GM12878 (cell line): Measurements from ENCODE around the gene COL11A2. TPM values are rescaled to one million over a fixed set of nuclear protein-coding genes. Genes with fewer than 3 reads are reported as not detected.
A peak's percentile ranks its signal among the peaks of the same experiment; 100 is the strongest.

Source experiments
- ATAC-seq: fragments of 200-7000 bp; cut with Tn5 transposase; 3 replicates; pipeline ENCODE4 v1.9.1; 2020; ENCODE audit warnings: mild to moderate bottlenecking, moderate library complexity
- BruUV-seq: library from RNA; stranded (reverse); fragments of 400-500 nt; replicated peaks from 2 replicates; lab custom pipeline; 2021; lab: Mats Ljungman, UMichigan
- CTCF ChIA-PET: fragments of 300-600 bp; sonication (Branson Sonifier 250); formaldehyde crosslinking; extraction: SDS; loops from one replicate; lab custom pipeline; 2021; ENCODE audit warnings: inconsistent platforms; lab: Yijun Ruan, JAX
- POLR2A ChIA-PET: fragments of 350-600 bp; formaldehyde crosslinking; extraction: SDS; loops from one replicate; lab custom pipeline; 2021; ENCODE audit warnings: inconsistent platforms; lab: Charles Lee
- RAD21 ChIA-PET: fragments of 300-600 bp; sonication (Branson Sonifier 250); formaldehyde crosslinking; loops from one replicate; lab custom pipeline; 2023; ENCODE audit warnings: antibody characterized with exemption; ENCODE audit not compliant: unreplicated experiment; lab: Charles Lee
- SMC1A ChIA-PET: fragments of 300-600 bp; sonication (Branson Sonifier 250); formaldehyde crosslinking; loops from one replicate; lab custom pipeline; 2023; ENCODE audit not compliant: unreplicated experiment, uncharacterized antibody; lab: Charles Lee
- DNase-seq: peaks from one replicate; pipeline ENCODE4 v3.0.0-alpha.2; 2011; ENCODE audit warnings: low read depth, low spot score
- FAIRE-seq: peaks from 3 replicates; lab custom pipeline; 2011; peaks lifted over from hg19 to GRCh38; lab: Jason Lieb, UNC
- H2AFZ ChIP-seq: 2 replicates; pipeline ENCODE4 v1.6.0; 2011; ENCODE audit warnings: low read depth, low read length, control low read depth; ENCODE audit not compliant: control insufficient read depth
- H3K27ac ChIP-seq: 2 replicates; pipeline ENCODE4 v1.5.1; 2011; ENCODE audit warnings: control low read depth; ENCODE audit not compliant: control insufficient read depth, insufficient read depth
- H3K27me3 ChIP-seq, 2 experiments: replicated peaks in 1 of 2; 2 replicates each; pipeline versions ENCODE4 v1.6.0 to v1.6.1; 2011; ENCODE audit warnings: low read length in 1 of 2; ENCODE audit not compliant: control insufficient read depth in 2 of 2, insufficient read depth in 2 of 2
- H3K36me3 ChIP-seq, 2 experiments: 2 replicates each; pipeline ENCODE4 v1.5.1; 2011; ENCODE audit warnings: low read length in 1 of 2; ENCODE audit not compliant: control insufficient read depth in 2 of 2, insufficient read depth in 2 of 2
- H3K4me1 ChIP-seq: 2 replicates; pipeline ENCODE4 v1.6.1; 2011; ENCODE audit warnings: mild to moderate bottlenecking, low read length, moderate library complexity, mixed read lengths; ENCODE audit not compliant: control insufficient read depth, insufficient read depth
- H3K4me2 ChIP-seq: 2 replicates; pipeline ENCODE4 v1.6.0; 2011; ENCODE audit warnings: control low read depth; ENCODE audit not compliant: control insufficient read depth, insufficient read depth
- H3K4me3 ChIP-seq: fragments of 200-600 bp; sonication (generic); 2 replicates; pipeline ENCODE4 v1.5.1; 2016
- H3K79me2 ChIP-seq: 2 replicates; pipeline ENCODE4 v1.6.0; 2011; ENCODE audit warnings: low read length; ENCODE audit not compliant: control insufficient read depth, insufficient read depth
- H3K9ac ChIP-seq: 2 replicates; pipeline ENCODE4 v1.8.0; 2011; ENCODE audit warnings: low read length, control low read depth, mixed read lengths; ENCODE audit not compliant: control insufficient read depth, insufficient read depth
- H3K9me3 ChIP-seq: replicated peaks from 3 replicates; pipeline ENCODE4 v1.5.1; 2011; ENCODE audit warnings: mild to moderate bottlenecking, low read length; ENCODE audit not compliant: control insufficient read depth, insufficient read depth
- H4K20me1 ChIP-seq: 2 replicates; pipeline ENCODE4 v1.6.0; 2011; ENCODE audit not compliant: control insufficient read depth, insufficient read depth
- BHLHE40 ChIP-seq, 2 experiments: fragments of 450-650 bp in 1 of 2; IDR thresholded peaks; 2 replicates each; pipeline ENCODE4 v1.6.1; 2011 to 2017; ENCODE audit warnings: low read depth in 2 of 2, borderline replicate concordance in 1 of 2, improper control_type of control experiment in 1 of 2, low read length in 1 of 2, mild to moderate bottlenecking in 1 of 2
- EP300 ChIP-seq, 2 experiments: fragments of 150-350 bp in 1 of 2; IDR thresholded peaks; 2 replicates each; pipeline ENCODE4 v1.6.1; 2011 to 2012; ENCODE audit warnings: low read depth in 2 of 2, low read length in 2 of 2, borderline replicate concordance in 1 of 2, improper control_type of control experiment in 1 of 2, inconsistent platforms in 1 of 2; ENCODE audit not compliant: control insufficient read depth in 1 of 2
- HCFC1 ChIP-seq: fragments of 150-350 bp; IDR thresholded peaks from 2 replicates; pipeline ENCODE4 v1.6.1; 2014; ENCODE audit warnings: low read length
- HDAC6 ChIP-seq: fragments of 200-600 bp; sonication (generic); IDR thresholded peaks from one replicate; pipeline ENCODE4 v1.8.0; 2017; ENCODE audit warnings: antibody characterized with exemption; ENCODE audit not compliant: unreplicated experiment
- JUNB ChIP-seq: IDR thresholded peaks from 2 replicates; pipeline ENCODE4 v1.6.1; 2016; ENCODE audit warnings: antibody characterized with exemption, mild to moderate bottlenecking
- KDM1A ChIP-seq: fragments of 200-600 bp; sonication (generic); IDR thresholded peaks from 2 replicates; pipeline ENCODE4 v1.6.1; 2016; ENCODE audit warnings: borderline replicate concordance
- MYC ChIP-seq: IDR thresholded peaks from 2 replicates; pipeline ENCODE4 v1.6.1; 2011; ENCODE audit warnings: mild to moderate bottlenecking, low read length, moderate library complexity, inconsistent platforms; ENCODE audit not compliant: insufficient read depth, insufficient replicate concordance, insufficient read length, severe bottlenecking
- RUNX3 ChIP-seq: IDR thresholded peaks from 2 replicates; pipeline ENCODE4 v1.6.1; 2012; ENCODE audit warnings: low read length, inconsistent platforms
- SKIL ChIP-seq: fragments of 450-650 bp; IDR thresholded peaks from 2 replicates; pipeline ENCODE4 v1.6.1; 2017; ENCODE audit warnings: mild to moderate bottlenecking, low read depth, inconsistent platforms; ENCODE audit not compliant: poor library complexity, severe bottlenecking
- SPI1 ChIP-seq: IDR thresholded peaks from 2 replicates; pipeline ENCODE4 v1.6.1; 2011; ENCODE audit warnings: low read depth, mild to moderate bottlenecking, low read length, moderate library complexity, borderline replicate concordance; ENCODE audit not compliant: insufficient read depth
- SREBF2 ChIP-seq: IDR thresholded peaks from 2 replicates; pipeline ENCODE4 v1.6.1; 2012; ENCODE audit warnings: mild to moderate bottlenecking, low read length
- TCF3 ChIP-seq: IDR thresholded peaks from 2 replicates; pipeline ENCODE4 v1.6.1; 2012; ENCODE audit warnings: low read depth, mild to moderate bottlenecking, low read length, borderline replicate concordance; ENCODE audit not compliant: insufficient read depth
- WRNIP1 ChIP-seq: IDR thresholded peaks from 2 replicates; pipeline ENCODE4 v1.6.1; 2011; ENCODE audit warnings: low read depth, low read length, improper control_type of control experiment, borderline replicate concordance
- ZZZ3 ChIP-seq: IDR thresholded peaks from 2 replicates; pipeline ENCODE4 v1.6.1; 2011; ENCODE audit warnings: low read depth; ENCODE audit not compliant: control insufficient read depth, insufficient read length
- WGBS: methylation state at CpG from one replicate; pipeline ENCODE4 v1.1.6; 2016; ENCODE audit warnings: low lambda C conversion rate; ENCODE audit not compliant: insufficient replicate concordance, insufficient coverage; ENCODE audit errors: missing lambda C conversion rate; 5-methylcytosine and 5-hydroxymethylcytosine counted together
- in situ Hi-C: fragments of 300-500 bp; cut with MboI; formaldehyde crosslinking; loops from 9 replicates; pipeline ENCODE4 v1.14.3; 2018; ENCODE audit warnings: mixed read lengths
- intact Hi-C: fragments of 100-400 bp; cut with micrococcal nuclease; formaldehyde crosslinking; loops from one replicate; pipeline ENCODE4 v1.14.2; 2022; ENCODE audit not compliant: unreplicated experiment
- polyA plus RNA-seq, 11 experiments: library from polyadenylated mRNA; depleted of rRNA in 4 of 11; unstranded in 6 of 11; stranded (reverse) in 5 of 11; fragments of >200 nt; fragmentation: Nextera tagmentation in 4 of 11; fragmentation: Illumina TruSeq in 1 of 11; extraction: Ambion mirVana in 4 of 11; extraction: Trizol in 1 of 11; gene quantifications; 1 replicate in 1 of 11; 2 replicates in 10 of 11; pipeline versions ENCODE4 v1.2.1 to v1.2.3, GENCODE V29; 2011 to 2016; ENCODE audit warnings: inconsistent platforms in 2 of 11, missing spikeins in 2 of 11, low read depth in 1 of 11
- total RNA-seq, 4 experiments: library from RNA; depleted of rRNA in 3 of 4; stranded (reverse); fragments of >200 nt in 3 of 4; fragmentation: Illumina TruSeq in 1 of 4; extraction: Trizol in 1 of 4; gene quantifications; 2 replicates each; pipeline versions ENCODE4 v1.2.1 to v1.2.3, GENCODE V29; 2013 to 2021
- TF ChIP-seq, protein P1 (sequence below): IDR thresholded peaks from 2 replicates; pipeline ENCODE4 v1.6.1; 2012; ENCODE audit warnings: low read depth, low read length, improper control_type of control experiment

The COL11A2 gene
- total and polyA plus RNA-seq, 10 of the 15 experiments (the other 5 are each of a cell fraction or from before 2014, with no cell fraction given) = 0.03 to 0.83 (median 0.22) TPM; not detected in 1

- ChIA-PET RAD21 (no interaction called here), CTCF (no interaction called here), POLR2A (no interaction called here), SMC1A (no interaction called here)
- Histone ChIP-seq H3K4me1 (no peaks in the 10 kb centered on the region), H4K20me1 (no peaks in the 10 kb centered on the region), H3K4me2 (no peak overlapping the region), H3K27me3 (no peaks in the 10 kb centered on the region; a peak in 1 of 4 replicates), H3K27ac (no peak overlapping the region), H3K36me3 (no peaks in the 10 kb centered on the region), H3K9me3 (no peaks in the 10 kb centered on the region), H2AFZ (no peak overlapping the region), H3K4me3 (no peak overlapping the region), H3K9ac (no peak overlapping the region), H3K79me2 (no peaks in the 10 kb centered on the region)
- DNase-seq (no peak), ATAC-seq (peak; percentile 65), FAIRE-seq (peak; percentile 92)
- no TSS peak for BruUV-seq
- WGBS = 3% methylated on average over 3 of the region's 3 CpGs
- TF ChIP-seq RUNX3 = peak; percentile 39; the same call in 1 of the 2 replicates
- TF ChIP-seq BHLHE40 (IDR thresholded peaks at IDR 0.05; ENCODE audit: borderline replicate concordance in 1 of 2, low read depth in 2 of 2, low read length in 1 of 2) = peak in 1 of 2 experiments; percentile 14; a peak in 1 of 4 replicates
- no peak for TF ChIP-seq HDAC6
- no peak for TF ChIP-seq EP300 (IDR thresholded peaks at IDR 0.05; ENCODE audit: borderline replicate concordance in 1 of 2, control insufficient read depth in 1 of 2, low read depth in 2 of 2, low read length in 2 of 2)
- no peak for TF ChIP-seq TCF3
- peak; percentile 38 for TF ChIP-seq JUNB
- in situ Hi-C loops = no loop called here
- intact Hi-C loops = no loop called here
Measured at GRCh38 chr6:33241968-33242367, 49.7 kb upstream of the COL11A2 start.

- peaks cover 2 to 3% of the 10 kb centered on the region in 2 experiments; a peak in 2 of 4 replicates for H3K27me3 ChIP-seq
- RAD21 ChIA-PET = no interaction called here
- no peak for ATAC-seq
- TF ChIP-seq, protein P1, sequence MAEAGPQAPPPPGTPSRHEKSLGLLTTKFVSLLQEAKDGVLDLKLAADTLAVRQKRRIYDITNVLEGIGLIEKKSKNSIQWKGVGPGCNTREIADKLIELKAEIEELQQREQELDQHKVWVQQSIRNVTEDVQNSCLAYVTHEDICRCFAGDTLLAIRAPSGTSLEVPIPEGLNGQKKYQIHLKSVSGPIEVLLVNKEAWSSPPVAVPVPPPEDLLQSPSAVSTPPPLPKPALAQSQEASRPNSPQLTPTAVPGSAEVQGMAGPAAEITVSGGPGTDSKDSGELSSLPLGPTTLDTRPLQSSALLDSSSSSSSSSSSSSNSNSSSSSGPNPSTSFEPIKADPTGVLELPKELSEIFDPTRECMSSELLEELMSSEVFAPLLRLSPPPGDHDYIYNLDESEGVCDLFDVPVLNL = no peak
- TF ChIP-seq WRNIP1 (no peak), KDM1A (no peak), ZZZ3 (no peak), MYC (no peak), HCFC1 (no peak), SREBF2 (no peak), SPI1 (no peak), SKIL (no peak)
Measured at GRCh38 chr6:33237741-33238140, 45.5 kb upstream of the COL11A2 start.

More at GRCh38 chr6:33237741-33238140, 45.5 kb upstream of the COL11A2 start:
- no peak overlapping the region for H3K4me2 ChIP-seq
- no peaks in the 10 kb centered on the region for H3K79me2 ChIP-seq
- POLR2A ChIA-PET = interaction anchor here (0.9 kb wide), 1 partner anchor 34 kb away, joined by 3 read pairs; the partner anchor contains the start of genes RPS18 and VPS52
- H3K4me1 ChIP-seq = no peaks in the 10 kb centered on the region
- FAIRE-seq = no peak
- 3% methylated on average over 2 of the region's 2 CpGs for WGBS
- in situ Hi-C loops = no loop called here
- H3K9me3 ChIP-seq = no peaks in the 10 kb centered on the region
- H3K4me3 ChIP-seq = no peak overlapping the region
- no TSS peak for BruUV-seq
- H3K27ac ChIP-seq = no peak overlapping the region
- intact Hi-C loops = no loop called here
- H3K36me3 ChIP-seq = no peaks in the 10 kb centered on the region
- H3K9ac ChIP-seq = no peak overlapping the region
- SMC1A ChIA-PET = no interaction called here
- no peak overlapping the region for H2AFZ ChIP-seq
- H4K20me1 ChIP-seq = no peaks in the 10 kb centered on the region
- CTCF ChIA-PET = interaction anchor here (1.0 to 1.5 kb wide), 5 partner anchors 9 to 90 kb away, joined by 3 to 7 read pairs (median 4); no protein-coding TSS in a partner anchor
- no peak for DNase-seq
